ENCODE data around the gene MDFIC2. TPM values are rescaled to one million over a fixed set of nuclear protein-coding genes. Genes with fewer than 3 reads are reported as not detected.

The MDFIC2 gene
- polyA plus RNA-seq, 1 experiment = not detected

DNA sequence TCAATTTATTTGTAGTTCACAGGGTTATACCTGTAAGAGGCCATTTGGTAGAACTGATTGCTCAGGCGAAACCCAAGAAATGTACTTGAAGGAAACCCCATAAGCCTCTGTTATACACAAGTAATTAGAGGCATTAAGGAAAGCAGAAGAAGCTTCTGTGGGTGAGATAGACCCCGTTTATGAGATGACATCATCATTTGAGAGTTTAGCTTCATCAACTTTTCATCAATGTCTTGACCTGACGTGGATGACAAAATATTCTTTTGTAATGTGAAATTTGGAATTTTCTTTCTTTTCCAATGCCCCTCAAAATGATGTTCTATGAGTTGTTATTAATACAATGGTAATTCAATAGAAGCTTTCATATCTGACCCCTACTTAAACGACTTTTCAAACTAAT, 136.2 kb downstream of the MDFIC2 start:
- Histone ChIP-seq H3K27me3 (ENCODE audit: control insufficient read depth, insufficient read depth, low read length) (no peaks in the 10 kb centered on the region), H3K36me3 (ENCODE audit: control insufficient read depth, insufficient read depth, low read length) (no peaks in the 10 kb centered on the region), H3K4me3 (ENCODE audit: low read depth, low read length) (no peak overlapping the region)
- DNase-seq (ENCODE audit: low read depth) = no peak
- POLR2A ChIA-PET = no interaction called here
- CTCF ChIA-PET = no interaction called here
- TF ChIP-seq, protein P1, sequence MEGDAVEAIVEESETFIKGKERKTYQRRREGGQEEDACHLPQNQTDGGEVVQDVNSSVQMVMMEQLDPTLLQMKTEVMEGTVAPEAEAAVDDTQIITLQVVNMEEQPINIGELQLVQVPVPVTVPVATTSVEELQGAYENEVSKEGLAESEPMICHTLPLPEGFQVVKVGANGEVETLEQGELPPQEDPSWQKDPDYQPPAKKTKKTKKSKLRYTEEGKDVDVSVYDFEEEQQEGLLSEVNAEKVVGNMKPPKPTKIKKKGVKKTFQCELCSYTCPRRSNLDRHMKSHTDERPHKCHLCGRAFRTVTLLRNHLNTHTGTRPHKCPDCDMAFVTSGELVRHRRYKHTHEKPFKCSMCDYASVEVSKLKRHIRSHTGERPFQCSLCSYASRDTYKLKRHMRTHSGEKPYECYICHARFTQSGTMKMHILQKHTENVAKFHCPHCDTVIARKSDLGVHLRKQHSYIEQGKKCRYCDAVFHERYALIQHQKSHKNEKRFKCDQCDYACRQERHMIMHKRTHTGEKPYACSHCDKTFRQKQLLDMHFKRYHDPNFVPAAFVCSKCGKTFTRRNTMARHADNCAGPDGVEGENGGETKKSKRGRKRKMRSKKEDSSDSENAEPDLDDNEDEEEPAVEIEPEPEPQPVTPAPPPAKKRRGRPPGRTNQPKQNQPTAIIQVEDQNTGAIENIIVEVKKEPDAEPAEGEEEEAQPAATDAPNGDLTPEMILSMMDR (IDR thresholded peaks at IDR 0.05; ENCODE audit: insufficient read depth, low read depth, low read length) = no peak

GRCh38 chr3:70156808-70157207, 155.6 kb downstream of the MDFIC2 start:
- CTCF ChIA-PET = interaction anchor here (1.1 kb wide), 1 partner anchor 24 kb away, joined by 3 read pairs; no protein-coding TSS in a partner anchor
- Histone ChIP-seq H3K36me3 (ENCODE audit: control insufficient read depth, insufficient read depth, low read length) (no peaks in the 10 kb centered on the region), H3K27me3 (ENCODE audit: control insufficient read depth, insufficient read depth, low read length) (no peaks in the 10 kb centered on the region), H3K4me3 (ENCODE audit: low read depth, low read length) (no peak overlapping the region)
- POLR2A ChIA-PET = interaction anchor here (0.5 kb wide), 1 partner anchor 29 kb away, joined by 4 read pairs; no protein-coding TSS in a partner anchor
- TF ChIP-seq, protein P1 (IDR thresholded peaks at IDR 0.05; ENCODE audit: insufficient read depth, low read depth, low read length) = no peak
- DNase-seq (ENCODE audit: low read depth) = no peak

DNA sequence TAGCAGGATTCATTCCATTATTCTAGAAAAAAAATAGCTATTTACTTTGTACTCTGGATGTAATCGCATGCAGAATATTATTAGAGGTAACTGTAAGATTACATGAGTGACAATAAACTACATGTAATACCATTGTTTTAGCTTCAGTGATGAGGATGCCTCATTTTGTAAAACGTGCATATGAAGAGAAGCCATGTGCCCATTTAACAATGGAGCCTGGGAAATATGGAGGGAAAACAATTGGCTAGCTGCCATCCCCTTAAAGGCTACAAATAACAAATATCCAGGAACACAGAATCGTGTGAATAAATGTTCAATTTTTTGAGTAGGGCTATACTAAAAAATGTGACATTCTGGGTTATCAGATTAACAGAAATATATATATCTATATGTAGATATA, 161.8 kb downstream of the MDFIC2 start:
- CTCF ChIA-PET = interaction anchor here (1.1 kb wide), 1 partner anchor 18 kb away, joined by 4 read pairs; no protein-coding TSS in a partner anchor
- Histone ChIP-seq H3K4me3 (ENCODE audit: low read depth, low read length) (no peak overlapping the region), H3K27me3 (ENCODE audit: control insufficient read depth, insufficient read depth, low read length) (no peaks in the 10 kb centered on the region), H3K36me3 (ENCODE audit: control insufficient read depth, insufficient read depth, low read length) (no peaks in the 10 kb centered on the region)
- TF ChIP-seq, protein P1 (IDR thresholded peaks at IDR 0.05; ENCODE audit: insufficient read depth, low read depth, low read length) = no peak
- DNase-seq (ENCODE audit: low read depth) = no peak
- POLR2A ChIA-PET = no interaction called here

DNA sequence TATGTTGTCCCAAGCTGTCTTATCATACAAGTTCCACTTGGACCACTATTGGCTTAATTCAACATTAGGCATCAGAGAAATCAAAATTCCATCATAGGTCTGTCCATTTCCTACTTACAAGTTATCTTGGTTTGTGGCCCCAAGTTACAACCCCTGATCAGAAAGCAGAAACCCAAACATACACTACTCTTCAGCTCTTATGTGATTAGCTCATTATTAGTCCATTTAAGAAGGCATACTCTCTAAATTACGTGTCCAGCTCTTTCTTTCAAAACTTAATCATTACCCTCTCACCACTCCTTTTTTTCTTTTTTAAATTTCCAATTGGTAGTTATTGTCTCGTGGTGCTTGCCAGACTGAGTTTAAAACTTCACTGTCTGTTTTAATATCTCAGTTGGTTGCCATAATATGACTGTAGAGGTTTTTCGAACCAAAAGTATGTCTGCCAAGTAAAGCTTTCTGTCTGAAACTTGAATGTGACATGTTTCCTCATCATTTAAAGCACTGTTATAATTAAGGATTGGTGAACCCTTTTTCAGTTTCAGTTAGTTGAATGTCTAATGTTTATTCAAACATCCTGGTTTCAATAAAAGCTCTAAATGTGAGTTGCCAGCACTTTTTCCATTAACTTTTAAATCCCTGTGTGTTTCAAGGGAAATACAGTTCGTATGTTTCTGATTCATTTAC, 162.6 kb downstream of the MDFIC2 start:
- DNase-seq (ENCODE audit: low read depth) = no peak
- Histone ChIP-seq H3K27me3 (ENCODE audit: control insufficient read depth, insufficient read depth, low read length) (no peaks in the 10 kb centered on the region), H3K4me3 (ENCODE audit: low read depth, low read length) (no peak overlapping the region), H3K36me3 (ENCODE audit: control insufficient read depth, insufficient read depth, low read length) (no peaks in the 10 kb centered on the region)
- ChIA-PET CTCF (interaction anchor here (1.1 kb wide), 1 partner anchor 17 kb away, joined by 4 read pairs; no protein-coding TSS in a partner anchor), POLR2A (no interaction called here)
- TF ChIP-seq, protein P1 (IDR thresholded peaks at IDR 0.05; ENCODE audit: insufficient read depth, low read depth, low read length) = no peak
